H9 (cell line): ENCODE results near the gene MPL. TPM values are rescaled to one million over a fixed set of nuclear protein-coding genes. Genes with fewer than 3 reads are reported as not detected.
A peak's percentile ranks its signal among the peaks of the same experiment; 100 is the strongest.

Experiments
- DNase-seq: peaks from one replicate; pipeline ENCODE4 v3.0.0-alpha.2; 2017
- H2AFZ ChIP-seq: one replicate; pipeline ENCODE4 v1.6.1; 2013; ENCODE audit warnings: mild to moderate bottlenecking, low read length, control low read depth, moderate library complexity
- H2AK5ac ChIP-seq: 2 replicates; pipeline ENCODE4 v1.6.1; 2013; ENCODE audit warnings: low read length, control low read depth, mixed read lengths; ENCODE audit not compliant: insufficient read length
- H2BK120ac ChIP-seq: one replicate; pipeline ENCODE4 v1.6.1; 2013; ENCODE audit warnings: low read depth, mild to moderate bottlenecking, low read length, control low read depth, inconsistent platforms; ENCODE audit not compliant: poor library complexity, severe bottlenecking
- H2BK12ac ChIP-seq: 2 replicates; pipeline ENCODE4 v1.6.1; 2013; ENCODE audit warnings: low read length, control low read depth, mixed read lengths, low read depth; ENCODE audit not compliant: insufficient read length
- H2BK15ac ChIP-seq: 2 replicates; pipeline ENCODE4 v1.6.1; 2013; ENCODE audit warnings: low read depth, low read length, control low read depth
- H2BK20ac ChIP-seq: one replicate; pipeline ENCODE4 v1.6.1; 2013; ENCODE audit warnings: low read depth, mild to moderate bottlenecking, low read length, control low read depth, inconsistent platforms; ENCODE audit not compliant: poor library complexity, severe bottlenecking
- H2BK5ac ChIP-seq: 2 replicates; pipeline ENCODE4 v1.6.1; 2013; ENCODE audit warnings: low read length, control low read depth, mixed read lengths; ENCODE audit not compliant: insufficient read length
- H3K14ac ChIP-seq: 2 replicates; pipeline ENCODE4 v1.6.1; 2013; ENCODE audit warnings: low read length, control low read depth; ENCODE audit not compliant: insufficient read depth
- H3K18ac ChIP-seq: 2 replicates; pipeline ENCODE4 v1.6.1; 2013; ENCODE audit warnings: low read depth, mild to moderate bottlenecking, mixed read lengths, low read length, control low read depth; ENCODE audit not compliant: insufficient read length
- H3K23ac ChIP-seq: 2 replicates; pipeline ENCODE4 v1.6.1; 2013; ENCODE audit warnings: low read length, control low read depth, mixed read lengths, low read depth; ENCODE audit not compliant: insufficient read length
- H3K23me2 ChIP-seq: 2 replicates; pipeline ENCODE4 v1.6.1; 2013; ENCODE audit warnings: low read depth, mild to moderate bottlenecking, mixed read lengths, low read length, control low read depth; ENCODE audit not compliant: insufficient read length, poor library complexity, severe bottlenecking
- H3K27ac ChIP-seq: 2 replicates; pipeline ENCODE4 v1.5.1; 2013; ENCODE audit warnings: low read length, control low read depth, mixed read lengths, low read depth; ENCODE audit not compliant: insufficient read length
- H3K27me3 ChIP-seq: 2 replicates; pipeline ENCODE4 v1.6.1; 2013; ENCODE audit warnings: low read length, control low read depth, inconsistent platforms; ENCODE audit not compliant: insufficient read depth
- H3K4ac ChIP-seq: 2 replicates; pipeline ENCODE4 v1.6.1; 2013; ENCODE audit warnings: low read depth, mild to moderate bottlenecking, control low read depth, inconsistent platforms, low read length, moderate library complexity
- H3K4me1 ChIP-seq: 2 replicates; pipeline ENCODE4 v1.6.1; 2013; ENCODE audit warnings: low read length, control low read depth, inconsistent platforms; ENCODE audit not compliant: insufficient read depth
- H3K4me2 ChIP-seq: 2 replicates; pipeline ENCODE4 v1.6.1; 2013; ENCODE audit warnings: low read length, control low read depth, mixed read lengths; ENCODE audit not compliant: insufficient read length, insufficient read depth
- H3K56ac ChIP-seq: 2 replicates; pipeline ENCODE4 v1.6.1; 2013; ENCODE audit warnings: low read depth, mild to moderate bottlenecking, mixed read lengths, low read length, control low read depth; ENCODE audit not compliant: insufficient read length
- H3K79me1 ChIP-seq: 2 replicates; pipeline ENCODE4 v1.6.1; 2013; ENCODE audit warnings: low read depth, mild to moderate bottlenecking, moderate library complexity, low read length, control low read depth, inconsistent platforms; ENCODE audit not compliant: insufficient read depth, poor library complexity, severe bottlenecking
- H3K79me2 ChIP-seq: 2 replicates; pipeline ENCODE4 v1.6.1; 2013; ENCODE audit warnings: low read length, control low read depth, inconsistent platforms; ENCODE audit not compliant: insufficient read depth
- H3K9ac ChIP-seq: 2 replicates; pipeline ENCODE4 v1.6.1; 2013; ENCODE audit warnings: low read length, control low read depth, mixed read lengths; ENCODE audit not compliant: insufficient read length; ENCODE audit errors: extremely low read depth
- H3K9me3 ChIP-seq: one replicate; pipeline ENCODE4 v1.6.1; 2013; ENCODE audit warnings: low read depth, low read length, inconsistent platforms; ENCODE audit not compliant: control insufficient read depth
- H3T11ph ChIP-seq: one replicate; pipeline ENCODE4 v1.6.1; 2013; ENCODE audit warnings: mild to moderate bottlenecking, low read length, control low read depth, inconsistent platforms
- H4K20me1 ChIP-seq: one replicate; pipeline ENCODE4 v1.6.1; 2013; ENCODE audit not compliant: control insufficient read depth, insufficient read length, insufficient read depth
- H4K5ac ChIP-seq: 2 replicates; pipeline ENCODE4 v1.6.1; 2013; ENCODE audit warnings: low read depth, mild to moderate bottlenecking, mixed read lengths, low read length, control low read depth; ENCODE audit not compliant: insufficient read length
- H4K8ac ChIP-seq: replicated peaks from 2 replicates; pipeline ENCODE4 v1.6.1; 2013; ENCODE audit warnings: low read length, control low read depth, mixed read lengths, low read depth; ENCODE audit not compliant: insufficient read length
- H4K91ac ChIP-seq: 2 replicates; pipeline ENCODE4 v1.6.1; 2013; ENCODE audit warnings: low read depth, mild to moderate bottlenecking, moderate library complexity, mixed read lengths, low read length, control low read depth; ENCODE audit not compliant: insufficient read length
- H3K27ac Mint-ChIP-seq, 3 experiments: 2 replicates in 2 of 3; 3 replicates in 1 of 3; pipeline ENCODE4 v1.8.0; 2020 to 2021; ENCODE audit warnings: mixed read lengths in 3 of 3, mild to moderate bottlenecking in 1 of 3, moderate library complexity in 1 of 3
- H3K27me3 Mint-ChIP-seq: 2 replicates; pipeline ENCODE4 v1.8.0; 2021; ENCODE audit warnings: low read depth, mild to moderate bottlenecking, moderate library complexity, mixed read lengths
- H3K36me3 Mint-ChIP-seq, 3 experiments: 2 replicates in 2 of 3; 3 replicates in 1 of 3; pipeline ENCODE4 v1.8.0; 2020 to 2021; ENCODE audit warnings: low read depth in 3 of 3, mixed read lengths in 3 of 3; ENCODE audit not compliant: insufficient read depth in 1 of 3
- H3K4me1 Mint-ChIP-seq, 2 experiments: 2 replicates each; pipeline ENCODE4 v1.8.0; 2020; ENCODE audit warnings: mixed read lengths in 2 of 2
- H3K4me3 Mint-ChIP-seq, 2 experiments: 2 replicates in 1 of 2; 3 replicates in 1 of 2; pipeline ENCODE4 v1.8.0; 2020 to 2021; ENCODE audit warnings: mild to moderate bottlenecking in 2 of 2, mixed read lengths in 2 of 2, moderate library complexity in 1 of 2
- H3K9me3 Mint-ChIP-seq, 2 experiments: 2 replicates in 1 of 2; 3 replicates in 1 of 2; pipeline ENCODE4 v1.8.0; 2020; ENCODE audit warnings: mild to moderate bottlenecking in 2 of 2, mixed read lengths in 2 of 2, moderate library complexity in 1 of 2
- WGBS: extraction: QIAGEN DNeasy Blood & Tissue Kit; methylation state at CpG from one replicate; pipeline ENCODE4 v1.1.7; 2013; ENCODE audit warnings: missing lambda C conversion rate, low lambda C conversion rate, mixed read lengths; ENCODE audit not compliant: insufficient read length; ENCODE audit errors: extremely low coverage; 5-methylcytosine and 5-hydroxymethylcytosine counted together
- total RNA-seq: library from RNA; stranded (reverse); gene quantifications from 2 replicates; pipeline ENCODE4 v1.2.1, GENCODE V29; 2021
- TF ChIP-seq, protein P1 (sequence below): fragments of 200-600 bp; sonication (generic); conservative IDR thresholded peaks from 3 replicates; pipeline ENCODE4 v1.8.0; 2021; ENCODE audit warnings: antibody characterized with exemption, mild to moderate bottlenecking

MPL gene
- total RNA-seq, 1 experiment from 2014 or later, result not detected

DNA sequence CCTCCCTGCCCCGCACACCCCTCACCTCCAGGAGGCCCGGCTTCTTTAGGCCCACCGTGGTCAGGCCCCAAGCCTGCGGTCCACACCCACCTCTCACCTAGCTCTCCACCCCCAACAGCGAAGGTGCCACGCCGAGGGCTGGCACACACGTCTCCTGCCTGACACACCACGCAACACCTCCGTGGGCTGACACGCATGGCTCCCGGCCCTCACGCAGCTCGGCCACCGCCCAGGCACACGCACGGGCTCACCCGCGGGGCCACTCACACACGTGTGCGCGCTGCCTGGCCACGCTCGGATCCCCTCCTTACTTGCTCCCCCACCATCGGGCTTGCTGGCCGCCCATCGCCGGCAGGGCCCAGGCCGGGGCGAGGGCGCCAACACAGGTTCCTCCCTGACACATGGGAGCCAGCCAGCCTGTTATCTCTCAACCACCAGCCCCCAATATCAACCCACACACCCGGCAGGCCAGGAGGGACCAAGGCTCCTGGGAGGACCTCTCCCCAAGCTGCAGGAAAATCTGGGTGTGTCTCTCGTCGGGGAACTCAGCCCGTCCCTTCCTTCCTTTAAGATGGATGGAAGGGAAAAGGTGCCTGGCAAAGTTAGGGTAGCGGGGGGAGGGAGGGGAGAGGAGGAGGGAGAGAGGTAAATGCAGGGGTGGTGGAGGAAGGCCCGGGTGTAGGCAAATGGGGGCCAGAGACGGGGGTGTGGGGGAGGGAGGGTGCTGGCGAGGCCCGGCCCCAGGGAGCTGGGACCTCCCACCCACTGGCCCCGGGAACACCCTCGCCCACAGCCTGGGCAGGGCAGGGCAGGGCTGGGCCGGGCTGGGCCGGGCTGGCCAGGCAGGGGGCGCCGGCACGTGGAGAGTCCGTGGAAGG is 29.6 kb downstream of the MPL start:
- no peak overlapping the region for H2BK15ac ChIP-seq
- no peak overlapping the region for H2BK12ac ChIP-seq
- H3K4me2 ChIP-seq, result peak overlapping the region; percentile 78
- H3K27me3 ChIP-seq, result no peaks in the 10 kb centered on the region
- WGBS, result no CpG with 5 or more reads among the region's 48 CpGs
- no peaks in the 10 kb centered on the region; the same call in 1 of the 2 replicates for H3K4me1 ChIP-seq
- DNase-seq, result no peak
- Mint-ChIP-seq H3K4me3 (peak overlapping the region; percentile 74 to 86), H3K4me1 (peaks cover 23 to 36% of the 10 kb centered on the region in 2 experiments), H3K27me3 (no peaks in the 10 kb centered on the region), H3K36me3 (peaks cover 17 to 30% (median 25%) of the 10 kb centered on the region in 3 experiments; a peak in 6 of 7 replicates), H3K27ac (0 out of 7 replicates have a peak overlapping the region, but pooled peaks of 1 of the 3 experiments have one; percentile 44), H3K9me3 (no peaks in the 10 kb centered on the region)
- peak overlapping the region; percentile 53; the same call in 1 of the 2 replicates for H3K14ac ChIP-seq
- no peak overlapping the region for H3K18ac ChIP-seq
- no peak overlapping the region for H2BK20ac ChIP-seq
- no peak overlapping the region for H3T11ph ChIP-seq
- TF ChIP-seq, protein P1, sequence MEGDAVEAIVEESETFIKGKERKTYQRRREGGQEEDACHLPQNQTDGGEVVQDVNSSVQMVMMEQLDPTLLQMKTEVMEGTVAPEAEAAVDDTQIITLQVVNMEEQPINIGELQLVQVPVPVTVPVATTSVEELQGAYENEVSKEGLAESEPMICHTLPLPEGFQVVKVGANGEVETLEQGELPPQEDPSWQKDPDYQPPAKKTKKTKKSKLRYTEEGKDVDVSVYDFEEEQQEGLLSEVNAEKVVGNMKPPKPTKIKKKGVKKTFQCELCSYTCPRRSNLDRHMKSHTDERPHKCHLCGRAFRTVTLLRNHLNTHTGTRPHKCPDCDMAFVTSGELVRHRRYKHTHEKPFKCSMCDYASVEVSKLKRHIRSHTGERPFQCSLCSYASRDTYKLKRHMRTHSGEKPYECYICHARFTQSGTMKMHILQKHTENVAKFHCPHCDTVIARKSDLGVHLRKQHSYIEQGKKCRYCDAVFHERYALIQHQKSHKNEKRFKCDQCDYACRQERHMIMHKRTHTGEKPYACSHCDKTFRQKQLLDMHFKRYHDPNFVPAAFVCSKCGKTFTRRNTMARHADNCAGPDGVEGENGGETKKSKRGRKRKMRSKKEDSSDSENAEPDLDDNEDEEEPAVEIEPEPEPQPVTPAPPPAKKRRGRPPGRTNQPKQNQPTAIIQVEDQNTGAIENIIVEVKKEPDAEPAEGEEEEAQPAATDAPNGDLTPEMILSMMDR, result no peak
- H4K5ac ChIP-seq, result no peak overlapping the region
- H3K79me1 ChIP-seq, result no peaks in the 10 kb centered on the region
- no peaks in the 10 kb centered on the region for H4K20me1 ChIP-seq
- H4K91ac ChIP-seq, result no peak overlapping the region
- no peak overlapping the region for H2AFZ ChIP-seq
- H3K4ac ChIP-seq, result no peak overlapping the region
- H3K56ac ChIP-seq, result no peak overlapping the region
- H3K79me2 ChIP-seq, result no peaks in the 10 kb centered on the region; the same call in 1 of the 2 replicates
- no peak overlapping the region for H2BK120ac ChIP-seq
- no peak overlapping the region for H2BK5ac ChIP-seq
- H3K23me2 ChIP-seq, result peaks cover 15% of the 10 kb centered on the region
- no peak overlapping the region for H2AK5ac ChIP-seq
- peak overlapping the region; percentile 25 for H3K9ac ChIP-seq
- no peak overlapping the region for H3K23ac ChIP-seq
- H4K8ac ChIP-seq, result no peak overlapping the region
- no peak overlapping the region for H3K27ac ChIP-seq
- no peaks in the 10 kb centered on the region for H3K9me3 ChIP-seq
